Measurements from ENCODE around the gene IL15. TPM values are rescaled to one million over a fixed set of nuclear protein-coding genes. Genes with fewer than 3 reads are reported as not detected.

The IL15 gene
- total RNA-seq, 1 experiment from 2014 or later = 7.1 TPM

DNA sequence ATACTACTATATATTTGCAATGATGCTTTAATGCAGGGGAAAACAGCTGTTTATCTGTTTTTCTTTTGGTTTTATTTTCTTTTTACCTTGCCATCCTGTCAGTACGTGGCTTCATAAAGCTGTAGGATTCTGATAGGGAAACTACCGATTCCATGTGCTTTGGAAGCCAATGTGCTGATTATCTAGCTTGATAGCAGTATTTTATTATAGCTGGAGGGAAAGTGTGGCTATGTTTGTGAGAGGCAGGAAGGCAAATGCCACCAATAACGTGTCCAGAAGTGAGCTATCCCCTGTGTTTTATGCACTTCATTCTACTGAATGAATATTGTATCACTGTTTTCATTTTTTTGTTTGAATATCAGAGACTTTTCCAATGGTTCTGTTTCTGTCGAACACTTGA is 43.7 kb downstream of the IL15 start:
- Histone ChIP-seq H3K4me2 (ENCODE audit: low read length) (no peak overlapping the region), H2AFZ (ENCODE audit: low read length) (no peak overlapping the region), H4K20me1 (ENCODE audit: low read length) (no peaks in the 10 kb centered on the region), H3K36me3 (ENCODE audit: low read depth, low read length) (no peaks in the 10 kb centered on the region), H3K4me3 (ENCODE audit: low read length) (no peak overlapping the region), H3K9me2 (replicated peaks; ENCODE audit: low read length) (no peaks in the 10 kb centered on the region), H3F3A (ENCODE audit: low read length, unreplicated experiment) (peaks cover 8% of the 10 kb centered on the region), H3K9me3 (ENCODE audit: low read length) (no peaks in the 10 kb centered on the region), H3K27ac (ENCODE audit: low read length) (no peak overlapping the region), H3K79me2 (ENCODE audit: low read length) (no peaks in the 10 kb centered on the region), H3K4me1 (ENCODE audit: insufficient read depth, low read length) (peaks cover 33% of the 10 kb centered on the region), H3K9ac (ENCODE audit: low read length) (no peak overlapping the region), H3K27me3 (ENCODE audit: low read length) (no peaks in the 10 kb centered on the region)
- ChIA-PET CTCF (no interaction called here), POLR2A (ENCODE audit: unreplicated experiment) (no interaction called here)
- no peak for DNase-seq
- no peak for TF ChIP-seq EZH2phosphoT487 (IDR thresholded peaks at IDR 0.05; ENCODE audit: borderline replicate concordance, low read length)
- TF ChIP-seq, protein P1, sequence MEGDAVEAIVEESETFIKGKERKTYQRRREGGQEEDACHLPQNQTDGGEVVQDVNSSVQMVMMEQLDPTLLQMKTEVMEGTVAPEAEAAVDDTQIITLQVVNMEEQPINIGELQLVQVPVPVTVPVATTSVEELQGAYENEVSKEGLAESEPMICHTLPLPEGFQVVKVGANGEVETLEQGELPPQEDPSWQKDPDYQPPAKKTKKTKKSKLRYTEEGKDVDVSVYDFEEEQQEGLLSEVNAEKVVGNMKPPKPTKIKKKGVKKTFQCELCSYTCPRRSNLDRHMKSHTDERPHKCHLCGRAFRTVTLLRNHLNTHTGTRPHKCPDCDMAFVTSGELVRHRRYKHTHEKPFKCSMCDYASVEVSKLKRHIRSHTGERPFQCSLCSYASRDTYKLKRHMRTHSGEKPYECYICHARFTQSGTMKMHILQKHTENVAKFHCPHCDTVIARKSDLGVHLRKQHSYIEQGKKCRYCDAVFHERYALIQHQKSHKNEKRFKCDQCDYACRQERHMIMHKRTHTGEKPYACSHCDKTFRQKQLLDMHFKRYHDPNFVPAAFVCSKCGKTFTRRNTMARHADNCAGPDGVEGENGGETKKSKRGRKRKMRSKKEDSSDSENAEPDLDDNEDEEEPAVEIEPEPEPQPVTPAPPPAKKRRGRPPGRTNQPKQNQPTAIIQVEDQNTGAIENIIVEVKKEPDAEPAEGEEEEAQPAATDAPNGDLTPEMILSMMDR (conservative IDR thresholded peaks at IDR 0.05; ENCODE audit: low read depth, low read length) = no peak
- TF ChIP-seq EZH2 (IDR thresholded peaks at IDR 0.05; ENCODE audit: low read length, unreplicated experiment) = no peak
- ATAC-seq = no peak
- no TSS peak for BruUV-seq (replicated peaks)
- intact Hi-C loops (cut with micrococcal nuclease) = no loop called here

DNA sequence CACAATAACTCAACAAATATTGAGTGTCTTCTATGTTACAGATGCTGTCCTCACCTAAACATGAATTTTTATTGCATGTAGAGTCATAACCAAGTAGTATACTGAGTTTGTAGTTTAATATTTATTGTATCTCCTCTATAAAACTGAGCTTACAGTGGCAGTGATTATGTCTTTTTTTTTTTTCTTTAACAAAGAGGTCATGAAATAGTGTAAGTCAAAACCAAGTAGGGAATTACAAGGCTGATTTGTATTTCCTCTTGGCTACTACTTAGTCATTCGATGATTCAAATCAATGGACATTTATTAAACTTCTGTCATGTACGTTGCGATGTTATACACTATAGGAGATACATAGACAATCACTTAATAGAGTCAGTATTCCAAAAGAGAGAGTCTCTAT is 48.4 kb downstream of the IL15 start:
- no peak for TF ChIP-seq EZH2 (IDR thresholded peaks at IDR 0.05; ENCODE audit: low read length, unreplicated experiment)
- TF ChIP-seq, protein P1 (conservative IDR thresholded peaks at IDR 0.05; ENCODE audit: low read depth, low read length) = no peak
- TF ChIP-seq EZH2phosphoT487 (IDR thresholded peaks at IDR 0.05; ENCODE audit: borderline replicate concordance, low read length) = no peak
- Histone ChIP-seq H3K4me2 (ENCODE audit: low read length) (peak overlapping the region; percentile 68), H2AFZ (ENCODE audit: low read length) (no peak overlapping the region), H3K4me3 (ENCODE audit: low read length) (no peak overlapping the region), H3K79me2 (ENCODE audit: low read length) (no peaks in the 10 kb centered on the region), H3K4me1 (ENCODE audit: insufficient read depth, low read length) (peaks cover 40% of the 10 kb centered on the region), H3K9ac (ENCODE audit: low read length) (no peak overlapping the region), H3F3A (ENCODE audit: low read length, unreplicated experiment) (peaks cover 21% of the 10 kb centered on the region), H3K9me2 (replicated peaks; ENCODE audit: low read length) (no peaks in the 10 kb centered on the region), H3K27ac (ENCODE audit: low read length) (peak overlapping the region; percentile 68), H3K9me3 (ENCODE audit: low read length) (no peaks in the 10 kb centered on the region), H3K36me3 (ENCODE audit: low read depth, low read length) (no peaks in the 10 kb centered on the region), H3K27me3 (ENCODE audit: low read length) (no peaks in the 10 kb centered on the region), H4K20me1 (ENCODE audit: low read length) (no peaks in the 10 kb centered on the region)
- intact Hi-C loops (cut with micrococcal nuclease) = loop anchor here (2.0 kb wide), 1 partner anchor 42 kb away; no protein-coding TSS in a partner anchor
- POLR2A ChIA-PET (ENCODE audit: unreplicated experiment) = no interaction called here
- ATAC-seq (peak; percentile 72), DNase-seq (peak; percentile 80)
- no TSS peak for BruUV-seq (replicated peaks)
- CTCF ChIA-PET = interaction anchor here (0.5 to 0.6 kb wide), 2 partner anchors 176 to 1056 kb away, joined by 3 to 6 read pairs; no protein-coding TSS in a partner anchor

DNA sequence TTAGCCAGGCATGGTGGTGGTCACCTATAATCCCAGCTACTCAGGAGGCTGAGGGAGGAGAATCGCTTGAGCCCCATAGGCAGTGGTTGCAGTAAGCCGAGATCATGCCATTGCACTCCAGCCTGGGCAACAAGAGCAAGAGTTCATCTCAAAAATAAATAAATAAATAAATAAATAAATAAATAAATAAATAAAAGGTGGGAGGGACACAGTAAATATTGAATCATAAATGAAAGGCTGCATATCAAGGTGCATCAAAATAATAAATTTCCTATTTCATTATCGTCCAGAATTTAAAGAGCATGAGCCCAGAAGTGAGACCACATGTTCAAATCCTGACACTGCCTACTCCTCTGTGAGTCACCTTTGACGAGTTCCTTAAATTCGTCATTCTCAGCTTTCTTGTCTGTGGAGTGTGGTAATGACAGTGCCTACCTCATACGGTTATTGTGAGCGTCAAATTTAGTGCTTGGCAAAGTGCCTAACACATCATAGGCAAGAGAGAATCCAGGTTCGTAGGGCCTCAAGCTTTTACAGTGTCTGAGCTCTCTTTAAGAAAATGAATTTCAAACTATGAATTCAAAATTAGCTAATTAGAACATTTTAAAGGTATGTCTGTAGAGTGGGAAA is 49.9 kb downstream of the IL15 start:
- no peak for ATAC-seq
- Histone ChIP-seq H3K36me3 (ENCODE audit: low read depth, low read length) (no peaks in the 10 kb centered on the region), H2AFZ (ENCODE audit: low read length) (no peak overlapping the region), H3K27ac (ENCODE audit: low read length) (peak overlapping the region; percentile 58), H4K20me1 (ENCODE audit: low read length) (no peaks in the 10 kb centered on the region), H3K27me3 (ENCODE audit: low read length) (no peaks in the 10 kb centered on the region), H3K4me2 (ENCODE audit: low read length) (no peak overlapping the region), H3F3A (ENCODE audit: low read length, unreplicated experiment) (peaks cover 21% of the 10 kb centered on the region), H3K79me2 (ENCODE audit: low read length) (no peaks in the 10 kb centered on the region), H3K4me3 (ENCODE audit: low read length) (no peak overlapping the region), H3K9ac (ENCODE audit: low read length) (no peak overlapping the region), H3K9me2 (replicated peaks; ENCODE audit: low read length) (no peaks in the 10 kb centered on the region), H3K9me3 (ENCODE audit: low read length) (no peaks in the 10 kb centered on the region), H3K4me1 (ENCODE audit: insufficient read depth, low read length) (peaks cover 34% of the 10 kb centered on the region)
- DNase-seq = peak; percentile 78
- intact Hi-C loops (cut with micrococcal nuclease) = no loop called here
- TF ChIP-seq, protein P1 (conservative IDR thresholded peaks at IDR 0.05; ENCODE audit: low read depth, low read length) = no peak
- TF ChIP-seq EZH2phosphoT487 (IDR thresholded peaks at IDR 0.05; ENCODE audit: borderline replicate concordance, low read length) (no peak), EZH2 (IDR thresholded peaks at IDR 0.05; ENCODE audit: low read length, unreplicated experiment) (no peak)
- ChIA-PET POLR2A (ENCODE audit: unreplicated experiment) (no interaction called here), CTCF (interaction anchor here (0.5 to 0.6 kb wide), 2 partner anchors 43 to 49 kb away, joined by 3 read pairs; no protein-coding TSS in a partner anchor)
- BruUV-seq (replicated peaks) = no TSS peak
